Testis (tissue), 3 donors: ENCODE measurements around the gene MRPL27. TPM values are rescaled to one million over a fixed set of nuclear protein-coding genes. Genes with fewer than 3 reads are reported as not detected.

Source experiments
- DNase-seq: peaks from one replicate; pipeline ENCODE4 v3.0.0-alpha.2; 2019
- H3K27ac ChIP-seq, 2 donors: fragments of 200-600 bp; sonication (generic); one replicate each; pipeline ENCODE4 v1.5.1; 2019
- H3K27me3 ChIP-seq: fragments of 200-600 bp; sonication (generic); one replicate; pipeline ENCODE4 v1.5.1; 2019
- H3K36me3 ChIP-seq: fragments of 200-600 bp; sonication (generic); one replicate; pipeline ENCODE4 v1.5.1; 2017; ENCODE audit warnings: low read depth; ENCODE audit errors: missing control alignments
- H3K4me1 ChIP-seq: fragments of 200-600 bp; sonication (generic); one replicate; pipeline ENCODE4 v1.5.1; 2019
- H3K4me3 ChIP-seq, 2 donors: fragments of 200-600 bp; sonication (generic); one replicate each; pipeline ENCODE4 v1.5.1; 2017 to 2019
- H3K9me3 ChIP-seq: fragments of 200-600 bp; sonication (generic); one replicate; pipeline ENCODE4 v1.5.1; 2017
- POLR2A ChIP-seq: fragments of 450-650 bp; IDR thresholded peaks from one replicate; pipeline ENCODE4 v1.6.1; 2017; ENCODE audit warnings: antibody characterized with exemption, mild to moderate bottlenecking, moderate library complexity
- WGBS, 2 donors: methylation state at CpG; one replicate each; pipeline ENCODE4 v1.1.5; 2018; 5-methylcytosine and 5-hydroxymethylcytosine counted together
- intact Hi-C: fragments of 100-400 bp; cut with DNase I; formaldehyde crosslinking; loops from one replicate; pipeline ENCODE4 v1.15.1; 2023; ENCODE audit warnings: low total_unique reads
- polyA plus RNA-seq: library from polyadenylated mRNA; stranded (reverse); fragments of 350-450 nt; fragmentation: Illumina TruSeq; extraction: RNeasy Lipid Tissue Mini Kit (QIAGEN cat#74804); gene quantifications from one replicate; pipeline ENCODE4 v1.2.3, GENCODE V29; 2014; ENCODE audit warnings: low read depth, low replicate concordance; ENCODE audit not compliant: insufficient read depth
- total RNA-seq, 2 donors: library from RNA; depleted of rRNA; stranded (reverse); fragments of >200 nt; gene quantifications; one replicate each; pipeline ENCODE4 v1.2.3, GENCODE V29; 2016
- TF ChIP-seq, protein P1 (sequence below), 3 experiments: fragments of 450-650 bp in 2 of 3; fragments of 200-600 bp in 1 of 3; sonication (generic) in 1 of 3; IDR thresholded peaks; one replicate each; pipeline ENCODE4 v1.5.1; 2016 to 2019; ENCODE audit warnings: antibody characterized with exemption in 3 of 3, mild to moderate bottlenecking in 2 of 3, moderate library complexity in 1 of 3

The MRPL27 gene
- total and polyA plus RNA-seq, 3 donors from 2014 or later, result 54.5 to 69.1 (median 65.1) TPM

DNA sequence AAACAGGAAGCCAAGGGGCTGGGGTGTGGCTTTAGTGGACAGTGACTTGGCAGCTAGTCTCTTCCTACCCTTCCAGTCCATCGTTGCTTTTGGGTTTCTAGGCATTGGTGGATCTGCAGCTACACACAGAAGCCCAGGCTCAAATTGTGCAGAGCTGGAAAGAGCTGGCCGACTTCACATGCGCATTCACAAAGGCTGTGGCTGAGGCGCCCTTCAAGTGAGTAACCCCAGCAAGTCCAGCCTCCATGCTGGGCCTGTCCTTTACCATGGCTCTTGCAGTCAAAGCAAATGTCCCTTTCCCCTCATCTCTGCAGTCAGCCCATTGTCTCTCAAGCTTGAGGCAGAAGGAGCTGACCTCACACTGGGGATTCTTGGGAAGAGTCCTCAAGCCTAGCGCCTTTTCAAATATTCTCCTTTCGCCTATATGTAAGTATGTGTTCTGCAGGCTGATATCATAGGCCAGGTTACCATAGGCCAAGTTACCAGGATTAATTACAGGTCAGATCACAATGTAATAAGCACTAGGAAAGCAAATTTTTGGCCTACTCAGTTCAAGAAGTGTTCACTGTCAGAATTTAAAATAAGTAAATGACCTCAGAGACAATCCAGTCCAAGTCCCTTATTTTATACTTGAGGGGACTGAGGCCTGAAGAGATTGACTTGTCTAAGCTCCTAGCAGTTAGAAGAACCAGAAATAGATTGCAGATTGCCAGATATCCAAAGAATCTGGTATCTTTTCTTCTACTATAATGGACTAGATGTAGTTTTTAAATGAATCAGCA lies 6.6 kb upstream of the MRPL27 start:
- H3K4me1 ChIP-seq, result no peaks in the 10 kb centered on the region
- DNase-seq, result no peak

DNA sequence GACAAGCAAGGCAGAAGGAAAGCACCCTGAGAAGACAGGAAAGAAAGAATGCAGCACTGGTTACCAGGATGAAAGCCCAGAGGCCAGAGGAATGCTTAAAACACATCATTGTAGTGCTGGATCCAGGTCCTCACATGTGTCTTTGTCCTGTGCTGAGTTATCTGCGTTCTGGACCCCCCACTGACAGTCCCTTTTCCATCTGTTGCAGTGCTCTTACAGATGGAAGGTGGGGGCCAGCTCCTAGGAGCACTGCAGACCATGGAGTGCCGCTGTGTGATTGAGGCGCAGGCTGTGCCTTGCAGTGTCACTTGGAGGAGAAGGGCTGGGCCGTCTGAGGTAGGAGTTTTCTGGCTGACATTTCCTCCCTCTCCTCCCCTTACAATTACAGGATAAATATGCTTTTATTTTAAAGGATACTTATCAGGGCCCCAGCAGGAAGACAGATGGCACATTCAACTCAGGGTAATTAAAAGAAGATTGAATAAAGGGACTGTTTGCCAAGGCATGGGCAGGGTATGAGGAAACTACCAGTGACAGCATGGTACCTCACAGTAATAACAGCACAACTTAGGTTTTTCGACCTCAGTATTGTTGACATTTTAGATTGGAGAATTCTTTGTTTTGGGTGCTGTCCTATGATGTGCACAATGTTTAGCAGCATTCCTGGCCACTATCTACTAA lies 3.0 kb upstream of the MRPL27 start:
- no peak overlapping the region for H3K4me3 ChIP-seq
- H3K4me1 ChIP-seq, result peaks cover 19% of the 10 kb centered on the region
- intact Hi-C loops, result loop anchor here (10.0 kb wide), 1 partner anchor 99 kb away; the partner anchor contains the start of gene RSAD1
- H3K27ac ChIP-seq, result no peak overlapping the region
- WGBS, 2 donors, result 69 to 74% methylated on average over 5 of the region's 5 CpGs
- H3K27me3 ChIP-seq, result no peaks in the 10 kb centered on the region
- no peak for DNase-seq
- TF ChIP-seq POLR2A, result no peak
- TF ChIP-seq, protein P1, sequence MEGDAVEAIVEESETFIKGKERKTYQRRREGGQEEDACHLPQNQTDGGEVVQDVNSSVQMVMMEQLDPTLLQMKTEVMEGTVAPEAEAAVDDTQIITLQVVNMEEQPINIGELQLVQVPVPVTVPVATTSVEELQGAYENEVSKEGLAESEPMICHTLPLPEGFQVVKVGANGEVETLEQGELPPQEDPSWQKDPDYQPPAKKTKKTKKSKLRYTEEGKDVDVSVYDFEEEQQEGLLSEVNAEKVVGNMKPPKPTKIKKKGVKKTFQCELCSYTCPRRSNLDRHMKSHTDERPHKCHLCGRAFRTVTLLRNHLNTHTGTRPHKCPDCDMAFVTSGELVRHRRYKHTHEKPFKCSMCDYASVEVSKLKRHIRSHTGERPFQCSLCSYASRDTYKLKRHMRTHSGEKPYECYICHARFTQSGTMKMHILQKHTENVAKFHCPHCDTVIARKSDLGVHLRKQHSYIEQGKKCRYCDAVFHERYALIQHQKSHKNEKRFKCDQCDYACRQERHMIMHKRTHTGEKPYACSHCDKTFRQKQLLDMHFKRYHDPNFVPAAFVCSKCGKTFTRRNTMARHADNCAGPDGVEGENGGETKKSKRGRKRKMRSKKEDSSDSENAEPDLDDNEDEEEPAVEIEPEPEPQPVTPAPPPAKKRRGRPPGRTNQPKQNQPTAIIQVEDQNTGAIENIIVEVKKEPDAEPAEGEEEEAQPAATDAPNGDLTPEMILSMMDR (IDR thresholded peaks at IDR 0.05), result no peak
- no peaks in the 10 kb centered on the region for H3K36me3 ChIP-seq
- no peaks in the 10 kb centered on the region for H3K9me3 ChIP-seq

More for the DNA sequence above, 6.6 kb upstream of the MRPL27 start:
- TF ChIP-seq, protein P1 (IDR thresholded peaks at IDR 0.05), result no peak
- no peak for TF ChIP-seq POLR2A
- Histone ChIP-seq H3K36me3 (no peaks in the 10 kb centered on the region), H3K27me3 (no peaks in the 10 kb centered on the region), H3K4me3 (no peak overlapping the region), H3K27ac (no peak overlapping the region), H3K9me3 (no peaks in the 10 kb centered on the region)
- WGBS, 2 donors, result 93 to 97% methylated on average over 6 of the region's 6 CpGs
- intact Hi-C loops, result loop anchor here (10.0 kb wide), 1 partner anchor 95 kb away; the partner anchor contains the start of gene RSAD1

DNA sequence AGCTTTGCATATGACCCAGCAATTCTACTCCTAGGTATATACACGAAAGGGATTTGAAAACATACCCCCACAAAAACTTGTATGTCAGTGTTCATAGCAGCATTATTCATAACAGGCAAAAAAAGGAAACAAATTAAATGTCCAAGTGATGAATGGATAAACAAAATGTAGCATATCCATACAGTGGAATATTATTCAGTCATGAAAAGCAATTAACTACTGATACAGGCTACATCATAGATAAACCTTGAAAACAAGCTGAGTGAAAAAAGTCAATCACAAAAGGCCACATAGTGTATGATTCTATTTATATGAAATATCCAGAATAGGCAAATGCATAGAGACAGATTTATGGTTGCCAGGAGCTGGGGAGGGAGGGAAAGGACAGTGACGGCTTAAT lies 721 bp upstream of the MRPL27 start:
- DNase-seq, result no peak
- intact Hi-C loops, result loop anchor here (10.0 kb wide), 1 partner anchor 101 kb away; the partner anchor contains the start of gene RSAD1
- no peak for TF ChIP-seq POLR2A
- TF ChIP-seq, protein P1 (IDR thresholded peaks at IDR 0.05), result no peak
- H3K27me3 ChIP-seq, result no peaks in the 10 kb centered on the region
- H3K4me1 ChIP-seq, result peaks cover 19% of the 10 kb centered on the region
- no peak overlapping the region for H3K27ac ChIP-seq
- 71 to 81% methylated on average over 2 of the region's 2 CpGs for WGBS, 2 donors
- no peaks in the 10 kb centered on the region for H3K36me3 ChIP-seq
- no peaks in the 10 kb centered on the region for H3K9me3 ChIP-seq
- H3K4me3 ChIP-seq, result no peak overlapping the region

DNA sequence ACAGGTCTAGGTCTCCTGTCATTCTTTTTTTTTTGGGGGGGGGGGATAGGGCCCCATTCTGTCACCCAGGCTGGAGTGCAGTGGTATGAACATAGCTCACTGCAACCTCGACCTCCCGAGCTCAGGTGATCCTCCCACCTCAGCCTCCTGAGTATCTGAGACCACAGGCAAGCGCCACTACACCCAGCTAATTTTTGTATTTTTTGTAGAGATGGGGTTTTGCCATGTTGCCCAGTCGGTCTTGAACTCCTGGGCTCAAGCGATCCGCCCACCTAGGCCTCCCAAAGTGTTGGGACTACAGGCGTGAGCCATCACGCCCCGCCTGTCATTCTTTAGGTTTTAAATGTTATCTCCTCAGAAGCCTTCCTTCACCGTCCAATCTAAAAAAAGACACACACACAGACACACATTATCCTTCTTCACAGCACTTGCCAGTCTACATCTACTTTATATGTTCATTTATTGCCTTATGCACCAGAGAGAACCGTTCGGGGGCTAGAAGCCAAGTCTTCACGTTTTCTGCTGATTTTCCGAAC lies 694 bp downstream of the MRPL27 start:
- no peaks in the 10 kb centered on the region for H3K9me3 ChIP-seq
- peaks cover 19% of the 10 kb centered on the region for H3K4me1 ChIP-seq
- H3K36me3 ChIP-seq, result no peaks in the 10 kb centered on the region
- no peak for TF ChIP-seq POLR2A
- TF ChIP-seq, protein P1 (IDR thresholded peaks at IDR 0.05), result no peak
- DNase-seq, result no peak
- WGBS, 2 donors, result 5 to 13% methylated on average over 14 of the region's 14 CpGs
- peak overlapping the region; percentile 88 to 93 for H3K27ac ChIP-seq
- H3K27me3 ChIP-seq, result no peaks in the 10 kb centered on the region
- intact Hi-C loops, result loop anchor here (10.0 kb wide), 1 partner anchor 103 kb away; the partner anchor contains the start of gene RSAD1
- peak overlapping the region; percentile 68 to 84 for H3K4me3 ChIP-seq
